PC-9 (cell line): Measurements from ENCODE around the gene IL6R.

Experiments
- EZH2 ChIP-seq: fragments of 200-600 bp; sonication (generic); IDR thresholded peaks from 2 replicates; pipeline ENCODE4 v1.8.0; 2017; ENCODE audit warnings: antibody characterized with exemption, low read depth
- TF ChIP-seq, protein P1 (sequence below): fragments of 200-600 bp; sonication (generic); conservative IDR thresholded peaks from 2 replicates; pipeline ENCODE4 v1.6.1; 2017; ENCODE audit warnings: mixed run types, antibody characterized with exemption, mild to moderate bottlenecking, moderate library complexity

DNA sequence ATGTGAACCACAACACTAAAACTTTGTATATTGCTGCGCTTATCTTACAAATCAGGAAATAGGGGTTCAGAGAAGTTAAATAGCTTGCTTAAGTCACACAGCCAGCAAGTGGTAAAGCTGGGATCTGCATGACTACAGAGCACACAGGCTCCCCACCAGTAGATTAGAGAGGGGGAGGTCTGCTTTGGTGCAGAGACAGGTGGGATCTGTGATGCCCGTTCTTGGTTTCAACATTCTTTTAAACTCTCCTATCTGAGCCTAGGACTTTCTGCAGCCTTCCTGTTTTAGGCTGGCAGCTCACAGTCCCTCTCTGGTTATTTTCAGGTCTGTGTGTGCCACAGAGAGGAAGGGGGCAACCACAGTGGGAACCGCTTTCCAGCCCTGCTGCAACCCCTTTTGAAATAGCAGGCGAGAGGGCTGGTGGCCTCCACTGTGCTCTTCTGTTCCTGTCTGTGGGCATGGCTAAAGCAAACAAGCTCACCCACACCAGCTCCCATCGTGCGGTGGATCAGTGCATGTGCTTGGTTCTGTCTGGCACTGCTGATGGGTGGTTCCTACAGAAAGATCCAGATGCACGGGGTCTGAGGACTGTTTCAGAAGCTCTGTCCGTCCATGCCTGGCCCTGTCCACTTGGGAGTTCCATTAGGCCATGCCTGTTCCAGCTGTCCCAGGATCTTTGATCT lies 1.7 kb upstream of the IL6R start:
- TF ChIP-seq, protein P1, sequence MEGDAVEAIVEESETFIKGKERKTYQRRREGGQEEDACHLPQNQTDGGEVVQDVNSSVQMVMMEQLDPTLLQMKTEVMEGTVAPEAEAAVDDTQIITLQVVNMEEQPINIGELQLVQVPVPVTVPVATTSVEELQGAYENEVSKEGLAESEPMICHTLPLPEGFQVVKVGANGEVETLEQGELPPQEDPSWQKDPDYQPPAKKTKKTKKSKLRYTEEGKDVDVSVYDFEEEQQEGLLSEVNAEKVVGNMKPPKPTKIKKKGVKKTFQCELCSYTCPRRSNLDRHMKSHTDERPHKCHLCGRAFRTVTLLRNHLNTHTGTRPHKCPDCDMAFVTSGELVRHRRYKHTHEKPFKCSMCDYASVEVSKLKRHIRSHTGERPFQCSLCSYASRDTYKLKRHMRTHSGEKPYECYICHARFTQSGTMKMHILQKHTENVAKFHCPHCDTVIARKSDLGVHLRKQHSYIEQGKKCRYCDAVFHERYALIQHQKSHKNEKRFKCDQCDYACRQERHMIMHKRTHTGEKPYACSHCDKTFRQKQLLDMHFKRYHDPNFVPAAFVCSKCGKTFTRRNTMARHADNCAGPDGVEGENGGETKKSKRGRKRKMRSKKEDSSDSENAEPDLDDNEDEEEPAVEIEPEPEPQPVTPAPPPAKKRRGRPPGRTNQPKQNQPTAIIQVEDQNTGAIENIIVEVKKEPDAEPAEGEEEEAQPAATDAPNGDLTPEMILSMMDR: no peak
- no peak for TF ChIP-seq EZH2
